T-helper 9 cell (primary cell): ENCODE measurements around the gene HEPN1.
A peak's percentile ranks its signal among the peaks of the same experiment; 100 is the strongest.

Experiments used
- DNase-seq: peaks from one replicate; pipeline ENCODE4 v3.0.0-alpha.2; 2020
- total RNA-seq, 2 donors: gene quantifications; one replicate each; lab custom pipeline; 2026; lab: John Stamatoyannopoulos, UW

Gene HEPN1
- total RNA-seq: 0 reads per million in 2 donors

GRCh38 chr11:124918950-124919349 is at the start of gene HEPN1:
HEPN1 (plus strand) TSS chr11:124919250.
- no peak for DNase-seq

- no peak for DNase-seq
These were observed 49.7 kb upstream of the HEPN1 start for GRCh38 chr11:124869331-124869730.

GRCh38 chr11:124869856-124870387 is 49.1 kb upstream of the HEPN1 start:
- no peak for DNase-seq

- no peak for DNase-seq
These were observed 48.6 kb upstream of the HEPN1 start for GRCh38 chr11:124870430-124870829.

- no peak for DNase-seq
These were observed 46.8 kb upstream of the HEPN1 start for GRCh38 chr11:124872280-124872679.

- DNase-seq: no peak
These were observed 46.3 kb upstream of the HEPN1 start for GRCh38 chr11:124872741-124873140.

GRCh38 chr11:124873951-124874350 is 45.1 kb upstream of the HEPN1 start:
- no peak for DNase-seq

- DNase-seq: no peak
These were observed 44.3 kb upstream of the HEPN1 start for GRCh38 chr11:124874571-124875255.

- DNase-seq: no peak
These were observed 43.6 kb upstream of the HEPN1 start for GRCh38 chr11:124875401-124875800.

- DNase-seq: peak; percentile 60
These were observed 42.9 kb upstream of the HEPN1 start for GRCh38 chr11:124875943-124876817.

GRCh38 chr11:124876818-124877630 is 42.0 kb upstream of the HEPN1 start:
- DNase-seq: no peak

- DNase-seq: no peak
These were observed 41.5 kb upstream of the HEPN1 start for GRCh38 chr11:124877631-124877909.

- DNase-seq: no peak
These were observed 40.9 kb upstream of the HEPN1 start for GRCh38 chr11:124877910-124878758.

- no peak for DNase-seq
These were observed 40.1 kb upstream of the HEPN1 start for GRCh38 chr11:124878759-124879492.

- DNase-seq: no peak
These were observed 39.4 kb upstream of the HEPN1 start for GRCh38 chr11:124879493-124880289.

GRCh38 chr11:124880290-124880611 is 38.8 kb upstream of the HEPN1 start:
- DNase-seq: no peak

- DNase-seq: no peak
These were observed 38.1 kb upstream of the HEPN1 start for GRCh38 chr11:124880958-124881357.

GRCh38 chr11:124882339-124883071 is 36.5 kb upstream of the HEPN1 start:
- no peak for DNase-seq

- DNase-seq: no peak
These were observed 34.7 kb upstream of the HEPN1 start for GRCh38 chr11:124884340-124884739.

- DNase-seq: no peak
These were observed 34.1 kb upstream of the HEPN1 start for GRCh38 chr11:124884869-124885479.
